GM18519 (cell line): ENCODE measurements around the gene TMPO.
A peak's percentile ranks its signal among the peaks of the same experiment; 100 is the strongest.
"Not testable (repeated sequence)": the region's sequence is repeated elsewhere in the genome, so short reads cannot be mapped to it uniquely, and the experiment has no call there.

Experiments
- ATAC-seq: cut with Tn5 transposase; IDR thresholded peaks from one replicate; pipeline ENCODE4 v1.9.1; 2021; ENCODE audit warnings: mild to moderate bottlenecking, moderate library complexity; ENCODE audit not compliant: unreplicated experiment, low FRiP score

Gene TMPO, protein sequence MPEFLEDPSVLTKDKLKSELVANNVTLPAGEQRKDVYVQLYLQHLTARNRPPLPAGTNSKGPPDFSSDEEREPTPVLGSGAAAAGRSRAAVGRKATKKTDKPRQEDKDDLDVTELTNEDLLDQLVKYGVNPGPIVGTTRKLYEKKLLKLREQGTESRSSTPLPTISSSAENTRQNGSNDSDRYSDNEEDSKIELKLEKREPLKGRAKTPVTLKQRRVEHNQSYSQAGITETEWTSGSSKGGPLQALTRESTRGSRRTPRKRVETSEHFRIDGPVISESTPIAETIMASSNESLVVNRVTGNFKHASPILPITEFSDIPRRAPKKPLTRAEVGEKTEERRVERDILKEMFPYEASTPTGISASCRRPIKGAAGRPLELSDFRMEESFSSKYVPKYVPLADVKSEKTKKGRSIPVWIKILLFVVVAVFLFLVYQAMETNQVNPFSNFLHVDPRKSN

GRCh38 chr12:98515287-98516110 is at the start of gene TMPO:
TSS of gene TMPO (plus strand) at chr12:98515590. CDS start at chr12:98515868, 278 bp downstream.
- ATAC-seq = peak; percentile 85

DNA sequence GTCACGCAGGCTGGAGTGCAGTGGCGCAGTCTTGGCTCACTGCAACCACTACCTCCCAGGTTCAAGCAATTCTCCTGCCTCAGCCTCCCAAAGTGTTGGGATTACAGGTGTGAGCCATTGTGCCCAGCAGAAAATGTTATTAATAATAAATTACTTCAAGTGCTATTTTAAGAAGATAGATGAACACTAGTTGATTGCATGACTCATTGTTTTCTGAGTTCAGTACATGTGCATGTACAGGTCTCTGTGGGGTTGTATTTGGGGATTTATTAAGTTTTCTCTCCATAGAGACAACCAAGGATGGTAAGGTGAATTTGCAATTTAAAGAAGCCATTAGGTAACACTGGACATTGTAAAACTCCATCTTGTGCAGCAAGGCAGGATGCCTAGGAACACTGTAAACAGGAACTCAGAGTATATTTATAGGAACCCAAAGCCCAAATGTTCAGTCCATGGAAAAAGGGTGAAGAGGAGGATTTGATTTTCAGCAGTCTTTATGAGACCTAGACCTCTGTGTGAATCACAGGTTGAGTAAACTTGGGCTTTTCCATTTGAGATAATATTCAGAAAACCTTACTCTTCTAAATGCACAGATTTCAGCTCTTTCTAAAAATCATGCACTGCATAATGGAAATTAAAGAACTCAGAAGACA is 49.3 kb upstream of the TMPO start:
- ATAC-seq = no peak

GRCh38 chr12:98466640-98467400 is 48.6 kb upstream of the TMPO start:
- ATAC-seq = no peak

DNA sequence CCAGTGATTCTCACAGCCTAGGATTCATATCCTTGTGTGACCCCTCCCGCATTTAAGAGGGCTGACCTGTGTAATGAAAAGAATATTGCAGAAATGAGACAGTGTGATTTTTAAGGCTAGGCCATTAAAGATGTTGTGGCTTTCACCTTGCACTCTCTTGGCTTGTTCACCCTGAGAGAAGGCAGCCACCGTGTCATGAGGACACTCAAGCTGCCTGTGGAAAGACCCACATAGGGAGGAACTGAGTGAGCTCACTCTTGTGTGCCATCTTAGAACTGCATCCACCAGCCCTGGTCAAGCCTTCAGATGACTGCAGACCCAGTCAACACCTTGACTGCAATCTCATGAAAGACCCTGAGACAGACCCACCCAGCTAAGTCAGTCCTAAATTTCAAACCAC is 46.3 kb upstream of the TMPO start:
- ATAC-seq = no peak

DNA sequence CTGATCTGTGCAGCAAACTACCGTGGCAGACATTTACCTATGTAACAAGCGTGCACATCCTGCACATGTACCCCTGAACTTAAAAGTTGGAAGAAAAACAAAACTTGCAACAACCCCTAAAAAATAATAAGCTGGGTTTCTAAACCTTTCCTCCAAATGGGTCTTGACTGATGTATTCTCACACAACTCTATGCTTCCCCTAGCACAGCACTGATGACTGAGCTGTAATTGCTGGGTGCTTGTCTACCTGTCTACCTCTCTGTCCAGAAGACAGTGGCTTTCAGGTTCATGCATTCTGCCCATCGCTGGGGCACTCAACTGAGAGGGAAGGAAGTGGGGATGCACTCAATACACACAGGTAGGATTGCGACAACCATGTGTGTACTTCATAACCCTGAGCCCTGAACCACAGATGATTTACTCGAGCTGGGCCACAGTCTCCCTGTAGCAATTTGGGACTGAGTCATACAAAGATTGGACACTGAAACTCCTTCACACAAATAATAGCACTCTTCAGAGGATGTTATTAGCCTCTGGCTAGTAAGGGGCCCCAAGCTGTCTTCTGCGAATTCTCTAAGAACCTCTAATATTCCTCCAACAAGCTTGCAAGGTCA is 44.8 kb upstream of the TMPO start:
- ATAC-seq = no peak

DNA sequence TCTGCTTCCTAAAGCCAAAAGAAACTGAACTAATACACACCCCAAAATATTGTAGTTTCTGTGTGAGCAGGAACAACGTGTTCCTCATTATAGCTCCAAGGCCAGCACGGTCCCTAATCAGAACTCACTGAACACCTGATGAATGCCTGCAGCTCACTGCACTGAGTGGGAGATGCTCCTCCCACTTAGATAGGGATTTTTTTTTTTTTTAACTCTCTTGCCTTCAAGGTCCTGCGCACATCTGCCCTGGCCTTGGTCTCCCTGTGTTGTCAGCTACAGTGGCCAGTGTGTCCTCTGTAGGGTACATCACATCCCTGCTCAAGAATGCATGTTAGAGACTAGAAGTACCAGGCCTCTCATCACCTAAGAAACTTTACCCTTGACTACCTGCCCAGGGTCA is 44.3 kb upstream of the TMPO start:
- no peak for ATAC-seq

DNA sequence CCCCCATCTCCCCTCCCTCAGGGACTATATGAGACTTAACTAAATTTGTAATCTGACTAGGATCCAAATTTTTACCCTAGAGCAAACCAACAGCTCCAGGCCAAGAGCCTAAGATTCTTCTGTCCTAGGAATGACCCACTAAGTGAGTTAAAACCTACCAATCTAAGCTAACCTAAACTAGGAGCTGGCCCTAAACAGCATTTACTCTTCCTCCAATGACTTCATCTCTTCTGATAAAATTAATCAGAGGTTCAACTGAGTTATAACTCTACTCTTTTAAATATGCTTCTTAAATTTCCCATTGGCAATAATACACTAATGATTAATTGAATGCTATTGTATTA is 39.9 kb upstream of the TMPO start:
- ATAC-seq = no peak

DNA sequence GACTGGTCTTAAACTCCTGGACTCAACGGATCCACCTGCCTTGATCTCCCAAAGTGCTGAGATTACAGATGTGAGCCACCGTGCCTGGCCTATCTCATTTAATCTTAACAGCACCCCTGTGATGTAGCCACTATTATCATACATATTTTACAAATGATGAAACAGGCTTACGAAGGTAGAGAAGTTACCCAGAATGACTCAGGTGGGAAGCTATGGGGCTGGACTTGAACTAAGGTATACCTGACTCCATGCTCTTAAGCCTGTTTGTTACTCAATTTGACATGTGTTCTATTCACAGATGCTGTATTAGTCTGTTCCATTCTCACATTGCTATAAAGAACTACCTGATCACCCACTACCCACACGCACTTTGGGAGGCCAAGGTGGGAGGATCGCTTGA is 36.8 kb upstream of the TMPO start:
- no peak for ATAC-seq

GRCh38 chr12:98483621-98484503 is 31.5 kb upstream of the TMPO start:
- no peak for ATAC-seq

- no peak for ATAC-seq
These were observed 29.5 kb upstream of the TMPO start for GRCh38 chr12:98485792-98486340.

GRCh38 chr12:98488416-98488815 is 27.0 kb upstream of the TMPO start:
- ATAC-seq = not testable (repeated sequence)

DNA sequence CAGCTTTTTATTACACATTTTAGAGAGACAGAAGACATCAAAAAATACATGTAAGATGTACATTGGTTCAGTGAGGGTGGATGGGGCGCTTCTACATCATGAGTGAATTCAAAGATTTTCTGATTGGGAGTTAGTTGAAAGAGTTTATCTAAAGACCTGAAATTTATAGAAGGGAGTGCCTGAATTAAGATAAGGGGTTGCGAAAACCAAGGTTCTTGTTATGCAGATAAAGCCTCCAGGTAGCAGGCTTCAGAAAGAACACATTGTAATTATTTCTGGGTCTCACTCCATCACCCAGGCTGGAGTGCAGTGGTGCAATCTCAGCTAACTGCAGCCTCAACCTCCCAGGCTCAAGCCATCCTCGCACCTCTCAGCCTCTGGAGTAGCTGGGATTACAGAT is 26.2 kb upstream of the TMPO start:
- ATAC-seq = no peak

- peak; percentile 75 for ATAC-seq
These were observed 24.6 kb upstream of the TMPO start for GRCh38 chr12:98490501-98491453.

GRCh38 chr12:98492580-98493140 is 22.7 kb upstream of the TMPO start:
- ATAC-seq = no peak

GRCh38 chr12:98501266-98501629 is 14.1 kb upstream of the TMPO start:
- ATAC-seq = not testable (repeated sequence)

DNA sequence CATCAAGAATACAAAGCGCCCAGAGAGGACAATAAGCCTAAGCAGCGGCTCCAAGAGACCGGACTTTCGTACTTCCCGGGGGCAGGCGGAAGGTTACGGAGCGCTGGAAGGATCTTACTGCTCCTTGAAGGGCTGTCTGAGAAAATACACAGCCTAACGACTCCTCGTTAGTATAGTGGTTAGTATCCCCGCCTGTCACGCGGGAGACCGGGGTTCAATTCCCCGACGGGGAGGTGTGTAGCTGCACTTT is 12.1 kb upstream of the TMPO start:
- peak; percentile 58 for ATAC-seq

- ATAC-seq = peak; percentile 42
These were observed 11.6 kb upstream of the TMPO start for GRCh38 chr12:98503592-98504367.
